NOMO-1 treated with DMSO at 0.1 percent for 48 hours (cell line): ENCODE results near the gene GFI1.

Experiments used
- DNase-seq: peaks from one replicate; lab custom pipeline; 2025; ENCODE audit not compliant: unreplicated experiment; lab: John Stamatoyannopoulos, UW

The GFI1 gene

DNA sequence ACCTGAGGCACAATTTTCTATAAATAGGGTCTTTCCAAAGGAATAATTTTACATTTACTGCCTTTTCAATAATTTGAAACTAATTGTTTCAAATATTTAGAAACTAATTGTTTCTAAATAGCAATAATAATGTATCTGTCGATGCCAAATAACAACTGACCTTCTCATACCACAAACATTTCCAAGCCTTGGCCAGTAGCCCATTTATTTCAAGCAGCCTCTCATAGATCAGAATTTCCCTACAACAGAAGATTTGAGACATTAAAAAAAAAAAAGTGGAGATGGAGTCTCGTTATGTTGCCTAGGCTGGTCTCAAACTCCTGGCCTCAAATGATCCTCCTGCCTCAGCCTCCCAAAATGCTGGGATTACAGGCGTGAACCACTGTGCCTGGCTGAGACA lies 2.1 kb upstream of the GFI1 start:
- no peak for DNase-seq

DNA sequence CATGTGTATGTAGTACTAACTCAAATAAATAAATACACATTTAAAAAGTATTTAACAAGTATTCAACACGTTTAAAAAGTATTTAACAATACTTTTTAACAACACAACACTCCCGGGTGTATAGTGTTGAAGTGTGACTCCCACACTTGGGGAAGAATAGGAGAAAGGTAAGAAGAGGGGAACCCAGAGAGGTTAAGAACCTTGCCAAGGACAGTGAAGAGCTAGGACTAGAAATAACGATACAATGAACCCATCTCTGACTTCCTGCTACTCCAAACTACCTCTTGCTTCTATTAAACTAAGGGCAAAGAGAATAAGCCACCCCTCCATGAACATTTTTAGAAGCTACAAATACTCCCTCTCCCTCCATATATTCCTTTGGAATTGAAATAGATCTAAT lies 1.7 kb upstream of the GFI1 start:
- peak; percentile 32 for DNase-seq

DNA sequence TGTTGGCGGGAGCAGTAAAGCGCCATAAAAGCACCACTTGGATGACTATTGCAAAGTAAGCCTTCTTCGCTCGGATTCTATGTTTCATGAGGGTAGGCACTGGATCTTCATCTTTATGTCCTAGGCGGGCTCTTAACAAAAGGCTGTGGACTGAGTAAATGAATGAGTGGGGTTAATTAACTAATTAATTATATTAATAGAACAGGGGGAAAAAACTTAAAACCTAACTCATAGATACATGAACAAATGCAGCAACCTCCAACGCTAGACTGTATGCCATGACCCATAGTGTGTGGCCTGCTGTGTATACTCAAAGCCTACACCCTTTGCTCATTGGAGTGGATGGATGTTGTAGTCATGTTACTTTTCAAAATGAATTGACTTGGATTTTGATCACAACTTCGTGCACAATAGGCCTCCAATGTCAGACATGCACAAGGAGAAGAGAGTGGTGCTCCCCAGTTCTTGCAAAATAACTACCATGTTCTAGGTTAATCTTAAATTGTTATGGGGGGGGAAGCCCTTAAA lies 417 bp upstream of the GFI1 start:
- peak; percentile 23 for DNase-seq

DNA sequence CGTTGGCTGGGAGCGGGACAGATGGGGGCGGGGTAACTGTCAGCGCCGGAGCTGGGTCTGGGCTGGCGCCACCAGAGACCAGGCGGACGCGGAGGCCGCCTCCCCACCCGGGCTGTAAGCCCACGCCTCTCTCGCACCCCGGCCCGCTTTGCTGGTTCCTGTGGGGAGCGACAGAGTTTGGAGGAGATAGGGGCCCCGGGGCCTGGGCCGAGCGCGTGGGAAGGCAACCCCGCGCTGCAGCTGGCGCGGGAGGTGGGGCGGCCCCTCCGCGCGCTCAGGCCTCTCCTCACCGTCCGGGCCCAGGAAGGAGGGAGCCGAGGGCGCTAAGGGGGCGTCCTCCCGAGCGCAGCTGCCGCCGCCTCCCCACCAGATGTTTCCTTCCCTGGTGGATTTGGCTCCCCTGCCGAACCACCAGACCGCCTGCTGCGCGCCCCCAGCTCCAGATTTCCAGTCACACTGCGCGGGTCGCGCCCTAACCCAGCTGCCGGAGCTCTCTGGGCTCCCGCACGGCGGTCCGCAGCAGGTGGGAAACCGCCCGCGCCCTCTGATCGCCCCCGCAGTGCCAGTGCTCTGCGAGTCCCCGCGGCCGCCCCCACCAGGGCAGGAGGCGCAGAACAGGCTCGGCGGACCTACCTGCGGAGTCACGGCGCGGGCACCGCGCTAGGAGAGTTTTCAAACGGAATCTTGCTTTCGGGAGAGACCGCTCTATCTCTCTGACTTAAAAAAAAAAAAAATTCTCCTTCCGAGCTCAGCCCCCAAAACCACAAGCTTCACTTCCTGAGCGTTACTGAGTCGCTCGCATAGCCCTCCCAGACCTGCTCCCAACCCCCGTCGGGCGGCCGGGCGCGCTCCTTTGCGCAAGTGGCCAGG lies 1.1 kb downstream of the GFI1 start:
- peak; percentile 91 for DNase-seq

DNA sequence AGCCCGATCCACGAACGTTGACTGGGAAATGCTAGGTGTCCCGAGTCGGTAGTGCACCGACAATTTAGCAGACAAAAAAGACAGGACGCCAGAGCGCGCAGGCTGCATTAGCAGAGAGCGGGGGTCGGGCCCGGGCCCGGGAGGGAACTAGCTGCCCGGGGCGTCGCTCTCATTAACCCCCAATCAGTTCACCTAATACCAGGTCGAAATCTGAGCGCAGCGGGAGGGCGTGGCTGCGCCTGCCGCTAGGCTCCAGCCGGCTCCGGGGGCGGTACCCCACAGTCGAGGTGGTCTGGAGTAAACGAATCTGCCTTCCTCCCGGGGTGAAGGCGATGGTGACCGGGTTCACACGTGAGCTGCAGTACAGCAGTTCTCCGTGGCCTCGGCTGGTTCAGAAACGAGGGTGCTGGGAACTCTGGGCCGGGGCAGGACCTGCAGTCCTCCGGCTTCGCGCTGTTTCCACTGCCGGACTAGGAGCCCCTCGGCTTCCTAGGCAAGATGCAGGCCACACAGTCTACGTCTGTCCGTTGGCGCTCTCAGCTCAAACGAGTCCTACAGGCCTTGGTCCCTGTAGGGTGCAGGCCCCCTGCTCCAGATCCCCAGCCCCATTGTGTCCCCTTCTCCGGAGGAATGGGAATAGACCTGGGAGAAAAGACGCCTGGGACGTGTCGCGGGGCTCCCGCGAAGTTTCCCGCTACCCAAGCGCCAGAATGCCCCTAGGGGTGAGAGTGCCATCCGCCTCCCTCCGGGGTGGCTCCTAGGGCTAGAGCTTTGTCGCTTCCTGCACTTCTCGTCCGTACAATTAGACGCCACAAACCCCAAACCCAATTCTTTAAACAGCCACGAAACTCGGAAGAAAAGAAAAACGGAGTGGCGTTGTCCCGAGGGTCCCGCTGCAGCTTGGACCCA lies 2.0 kb downstream of the GFI1 start:
- peak; percentile 51 for DNase-seq

DNA sequence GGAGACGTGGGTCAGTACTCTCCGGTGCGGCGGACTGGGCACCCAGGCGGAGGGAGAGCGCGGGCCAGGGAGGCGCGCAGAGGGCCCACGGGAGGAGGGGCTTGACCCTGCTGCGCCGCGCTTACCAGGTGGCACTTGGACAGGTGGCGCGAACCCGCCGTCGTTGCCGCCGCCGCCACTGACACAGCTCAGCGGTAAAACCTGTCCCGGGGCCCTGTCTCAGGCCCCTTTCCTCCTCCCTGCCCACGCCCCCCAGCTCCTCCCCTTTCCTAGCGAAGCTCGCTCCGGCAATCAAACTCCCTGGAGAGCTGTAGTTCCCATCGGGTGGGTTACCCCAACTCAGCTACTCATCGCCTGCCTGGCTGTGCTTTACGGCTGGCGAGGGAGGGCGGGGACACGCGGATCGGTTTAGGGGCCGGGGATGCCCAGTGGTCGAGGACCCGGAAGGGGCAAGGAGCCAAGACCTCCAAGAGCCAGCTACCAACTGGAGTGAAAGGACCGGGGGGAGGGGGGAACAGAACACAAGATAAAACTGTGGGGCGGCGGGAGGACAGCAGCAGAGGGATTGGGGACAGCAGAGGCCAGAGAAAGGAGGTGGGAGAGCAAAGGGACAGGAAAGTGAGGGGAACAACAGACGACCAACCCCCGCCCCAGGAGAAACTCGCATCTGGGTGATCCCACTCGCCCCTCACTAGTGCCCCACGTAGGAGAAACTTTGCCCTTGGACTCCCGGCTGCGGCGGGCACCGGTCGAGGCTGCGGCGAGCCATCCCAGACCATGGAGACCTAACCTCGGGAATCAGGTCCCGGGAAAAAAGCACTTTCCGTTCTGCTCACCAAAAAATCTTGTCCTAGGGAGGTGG lies 2.9 kb downstream of the GFI1 start:
- DNase-seq = peak; percentile 61

DNA sequence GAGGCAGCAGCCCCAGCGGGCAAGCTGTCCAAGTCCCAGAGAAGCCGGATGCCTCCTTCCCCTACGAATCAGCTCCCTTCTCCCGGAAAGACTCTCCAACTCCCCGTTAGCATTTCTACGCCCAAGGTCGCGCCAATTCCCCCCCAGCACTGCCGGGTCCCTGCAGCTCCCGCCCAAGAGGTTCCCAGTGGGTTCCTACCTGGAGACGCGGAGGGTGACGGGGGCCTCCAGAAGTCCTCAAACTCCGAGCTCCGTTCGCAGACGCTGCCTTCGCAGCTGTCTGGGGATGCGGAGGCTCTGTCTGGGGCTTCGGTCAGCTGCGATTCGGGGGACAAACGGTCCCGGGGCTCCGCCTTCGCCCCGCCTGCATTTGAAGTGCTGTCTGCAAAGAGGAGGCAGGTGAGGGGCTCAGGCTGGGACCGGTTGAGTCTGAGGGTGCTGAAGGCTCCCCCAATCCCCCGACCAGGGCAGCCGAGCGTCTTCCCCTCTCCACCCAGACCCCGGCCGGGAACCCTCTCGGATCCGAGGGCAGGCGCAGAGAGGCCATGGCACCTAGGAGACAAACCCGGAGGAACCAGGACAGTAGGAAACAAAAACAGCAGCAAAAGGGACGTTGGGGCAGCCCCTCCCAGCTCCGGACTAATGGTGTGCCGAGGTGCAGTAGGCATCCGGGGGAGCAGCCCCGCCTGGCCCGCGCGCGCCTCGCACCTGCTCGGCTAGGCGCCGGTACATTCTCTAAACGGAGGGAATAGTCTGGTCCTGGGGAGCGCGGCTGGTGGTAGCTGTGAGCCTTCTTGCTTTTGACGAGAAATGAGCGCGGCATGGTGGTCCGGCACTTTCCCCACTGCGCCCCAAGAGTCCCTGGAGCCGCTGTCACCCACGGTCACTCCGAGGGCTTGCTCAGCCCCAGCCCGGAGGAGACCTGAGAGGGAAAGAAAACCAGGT lies 3.8 kb downstream of the GFI1 start:
- DNase-seq = no peak

DNA sequence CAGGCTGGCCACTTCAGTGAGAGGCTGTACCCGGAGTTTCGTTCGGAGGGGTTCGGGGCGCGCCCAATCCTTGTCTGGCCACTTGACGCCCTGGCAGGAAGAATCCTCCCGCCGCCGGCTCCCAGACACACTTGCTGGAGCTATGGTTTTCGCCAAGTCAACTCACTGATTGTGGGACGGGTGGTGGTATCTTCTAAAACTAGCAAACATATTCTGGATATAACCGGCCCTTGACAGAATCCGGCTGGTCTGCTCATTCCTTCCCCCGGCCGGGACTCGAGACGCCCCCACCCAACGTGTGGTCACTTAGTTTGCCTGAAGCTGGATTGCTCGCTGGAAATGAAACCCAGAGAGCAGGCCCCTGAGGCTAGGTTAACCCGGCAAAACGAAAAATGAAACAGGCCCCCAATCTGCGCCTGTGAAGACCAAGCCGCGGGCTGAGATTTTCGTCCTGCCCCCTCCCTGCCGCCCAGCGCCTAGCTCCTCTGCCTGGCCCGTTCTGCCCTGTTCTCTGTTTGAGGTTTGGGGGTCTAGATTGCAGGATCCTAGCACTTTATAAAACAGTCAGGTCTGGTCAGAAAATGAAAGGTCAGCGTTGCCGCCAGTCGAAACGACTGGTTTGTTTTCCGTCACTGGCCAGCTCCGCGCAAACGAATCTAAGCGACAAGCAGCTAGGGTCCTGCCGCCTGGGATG lies 4.6 kb downstream of the GFI1 start:
- no peak for DNase-seq

DNA sequence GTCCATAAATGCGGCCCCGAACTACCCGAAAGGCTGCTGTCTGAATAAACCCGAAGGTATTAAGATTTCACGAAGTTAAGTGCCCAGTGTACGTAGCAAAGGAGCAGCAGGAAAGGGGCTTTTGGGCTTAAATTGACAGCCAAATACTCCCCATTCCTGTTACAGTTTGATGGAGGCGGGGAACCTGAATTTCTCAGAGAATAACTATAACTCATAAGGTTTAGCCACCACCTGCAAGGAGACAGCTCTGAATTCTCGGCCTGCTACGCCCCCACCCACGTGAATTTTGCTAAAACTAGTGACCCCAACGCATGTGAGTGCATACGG lies 5.2 kb downstream of the GFI1 start:
- no peak for DNase-seq

DNA sequence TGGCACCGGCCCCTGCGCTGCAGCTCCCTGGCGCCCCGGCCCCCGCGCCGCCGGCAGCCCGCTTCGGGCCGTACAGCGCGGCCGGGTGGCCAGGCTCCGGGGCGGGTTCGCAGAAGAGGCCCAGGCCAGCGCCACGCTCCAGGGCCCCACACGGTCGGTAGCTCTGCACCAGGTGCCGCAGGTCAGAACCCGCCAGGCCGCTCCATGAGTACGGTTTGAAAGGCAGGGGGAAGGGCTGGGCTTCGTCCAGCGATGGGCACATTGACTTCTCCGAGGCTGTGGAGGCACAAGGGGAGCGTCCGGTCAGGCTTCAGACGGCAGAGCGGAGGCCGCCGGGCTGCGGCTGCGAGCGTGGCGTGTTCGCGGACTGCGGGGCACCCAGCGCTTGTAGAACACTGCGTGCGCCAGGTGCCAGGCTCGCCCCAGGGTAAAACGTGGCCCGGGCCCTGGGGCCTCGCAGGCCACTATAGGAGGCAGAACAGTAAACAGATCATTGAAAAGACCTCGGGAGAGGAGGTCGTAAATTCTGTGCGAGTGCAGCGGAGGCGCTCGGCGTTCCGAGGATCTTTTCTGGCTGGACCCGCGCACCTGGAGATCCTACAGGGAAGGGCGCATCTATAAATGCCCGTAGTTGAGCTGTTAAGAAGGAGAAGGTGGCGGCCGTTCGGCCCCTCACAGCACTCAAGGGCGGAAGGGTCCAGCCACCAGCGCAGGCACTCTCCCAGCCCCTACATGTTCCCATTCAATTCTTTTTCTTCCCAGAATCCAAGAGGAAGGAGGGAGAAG lies 5.7 kb downstream of the GFI1 start:
- DNase-seq = no peak

DNA sequence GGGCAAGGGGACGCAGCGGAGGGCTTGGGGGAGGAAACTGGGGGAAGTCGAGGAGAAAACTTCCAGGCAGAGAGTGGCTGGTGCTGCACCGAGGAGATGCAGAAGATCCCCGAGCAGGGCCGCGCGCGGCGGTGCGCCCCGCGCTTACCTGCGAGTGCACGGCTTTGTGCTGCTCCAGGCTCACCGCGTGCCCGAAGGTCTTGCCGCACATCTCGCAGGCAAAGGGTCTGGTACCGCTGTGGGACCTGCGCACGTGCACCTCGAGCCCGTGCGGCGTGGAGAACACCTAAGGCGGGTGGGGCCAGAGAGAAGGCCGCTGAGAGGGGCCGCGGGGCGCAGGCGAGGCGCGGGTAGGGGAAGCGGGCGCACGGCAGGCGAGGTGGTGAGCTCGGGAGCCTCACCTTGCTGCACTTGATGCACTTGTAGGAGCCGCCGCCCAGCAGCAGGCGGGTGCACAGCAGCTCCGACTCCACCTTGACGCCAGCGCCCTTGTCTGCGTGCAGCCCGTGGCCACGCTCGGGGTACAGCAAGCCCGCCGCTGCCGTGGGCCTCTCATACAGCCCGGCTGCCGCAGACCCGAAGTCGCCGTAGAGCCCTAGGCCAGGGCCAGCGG lies 6.4 kb downstream of the GFI1 start:
- no peak for DNase-seq

DNA sequence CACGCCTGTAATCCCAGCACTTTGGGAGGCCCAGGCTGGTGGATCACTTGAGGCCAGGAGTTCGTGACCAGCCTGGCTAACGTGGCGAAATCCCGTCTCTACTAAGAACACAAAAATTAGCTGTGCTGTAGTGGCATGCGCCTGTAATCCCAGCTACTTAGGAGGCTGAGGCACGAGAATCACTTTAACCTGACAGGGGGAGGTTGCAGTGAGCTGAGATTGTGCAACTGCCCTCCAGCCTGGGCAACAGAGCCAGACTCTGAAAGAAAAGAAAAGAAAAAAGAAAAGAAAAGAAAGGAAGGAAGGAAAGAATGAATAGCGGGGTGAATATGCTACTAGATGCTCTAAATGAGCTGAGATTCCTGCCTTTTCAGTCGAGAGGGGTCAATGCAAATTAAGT lies 7.1 kb downstream of the GFI1 start:
- DNase-seq = no peak

DNA sequence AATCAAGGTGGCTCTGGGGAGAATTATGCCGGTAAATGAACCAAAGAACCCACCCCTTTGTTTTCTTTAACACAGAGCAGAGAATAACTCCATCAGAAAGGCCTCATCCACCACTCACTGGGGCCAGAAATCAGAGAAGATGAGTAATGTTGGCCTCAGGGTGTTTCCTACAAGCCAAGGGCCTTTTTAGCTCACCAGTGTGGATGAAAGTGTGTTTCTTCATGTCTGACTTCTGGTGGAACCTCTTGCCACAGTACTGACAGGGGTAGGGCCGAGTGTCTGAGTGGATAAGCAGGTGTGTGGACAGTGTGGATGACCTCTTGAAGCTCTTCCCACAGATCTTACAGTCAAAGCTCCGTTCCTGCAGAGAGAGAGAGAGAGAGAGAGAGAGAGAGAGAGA lies 8.3 kb downstream of the GFI1 start:
- no peak for DNase-seq

DNA sequence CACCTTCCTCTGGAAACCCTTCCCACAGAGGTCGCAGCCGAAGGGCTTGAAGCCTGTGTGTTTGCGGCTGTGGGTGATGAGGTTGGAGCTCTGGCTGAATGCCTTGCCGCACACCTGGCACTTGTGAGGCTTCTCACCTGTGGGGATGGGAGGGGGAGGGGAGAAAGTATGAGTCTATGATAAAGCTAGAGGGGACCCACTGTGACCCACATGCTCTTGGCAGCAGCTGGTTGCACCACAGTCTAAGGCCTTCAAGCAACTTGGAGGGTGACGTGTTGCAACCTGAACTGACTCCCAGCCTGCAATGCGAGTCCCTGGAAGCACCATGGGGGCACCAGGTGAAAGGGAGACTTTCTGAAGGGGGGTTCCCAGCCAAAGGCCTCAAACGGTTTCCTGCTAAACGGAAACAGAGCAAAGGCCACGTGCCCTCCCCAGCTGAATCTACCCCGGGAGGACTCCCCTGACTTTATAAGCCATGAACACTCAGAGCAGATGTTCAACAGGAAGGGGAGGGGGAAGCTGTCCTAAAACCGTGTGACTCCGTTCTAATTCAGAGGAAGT lies 10.6 kb downstream of the GFI1 start:
- DNase-seq = no peak

DNA sequence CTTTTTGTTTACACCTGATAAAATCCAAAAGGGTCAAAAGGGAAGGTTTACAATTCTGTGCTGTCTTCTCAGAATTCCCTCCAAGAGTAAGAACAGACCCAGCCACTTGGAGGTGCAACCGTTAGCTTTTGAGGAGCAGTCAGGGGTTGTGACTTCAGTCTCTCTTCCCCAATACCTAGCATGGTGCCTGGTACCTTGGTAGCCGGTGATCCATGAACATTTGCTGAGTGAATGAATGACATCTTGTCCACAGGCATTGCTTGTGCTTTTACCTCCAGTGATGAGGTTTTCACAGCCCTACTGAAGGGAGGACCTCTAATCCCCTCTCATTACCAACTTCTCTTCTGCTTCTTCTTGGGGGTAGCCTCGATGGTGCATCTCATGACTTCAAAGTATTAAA lies 11.7 kb downstream of the GFI1 start:
- no peak for DNase-seq

DNA sequence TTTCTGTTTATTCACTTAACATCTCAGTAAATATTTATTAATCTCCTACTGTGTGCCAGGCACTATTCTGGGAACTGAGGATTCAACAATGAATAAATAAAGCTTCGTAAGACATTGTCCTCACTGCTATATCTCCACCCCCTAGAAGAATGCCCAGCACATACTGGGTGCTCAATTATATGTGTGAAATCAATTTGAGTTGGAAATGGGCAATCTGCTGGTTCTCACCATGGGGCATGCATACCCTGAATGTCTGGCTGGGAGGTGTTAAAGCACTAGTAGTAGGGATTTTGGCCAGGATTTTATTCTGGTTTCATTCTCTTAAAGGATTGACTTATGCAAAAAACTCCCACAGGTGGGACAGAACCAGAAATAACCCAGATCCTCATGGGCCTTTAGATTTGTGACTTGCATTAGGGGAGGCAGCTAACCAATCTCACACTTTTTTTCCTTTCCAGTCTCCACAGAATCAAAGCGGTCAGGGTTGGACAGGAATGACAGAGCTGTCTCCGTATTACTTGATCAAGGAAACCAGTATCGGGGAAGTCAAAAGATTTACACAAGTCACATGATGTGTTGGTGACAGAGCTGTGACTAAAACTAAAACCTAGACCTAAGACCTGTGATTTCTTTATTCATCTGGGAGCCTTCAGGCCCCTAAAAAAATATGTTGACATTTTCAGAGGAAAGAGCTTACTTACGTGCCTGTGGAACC lies 12.8 kb downstream of the GFI1 start:
- DNase-seq = no peak

DNA sequence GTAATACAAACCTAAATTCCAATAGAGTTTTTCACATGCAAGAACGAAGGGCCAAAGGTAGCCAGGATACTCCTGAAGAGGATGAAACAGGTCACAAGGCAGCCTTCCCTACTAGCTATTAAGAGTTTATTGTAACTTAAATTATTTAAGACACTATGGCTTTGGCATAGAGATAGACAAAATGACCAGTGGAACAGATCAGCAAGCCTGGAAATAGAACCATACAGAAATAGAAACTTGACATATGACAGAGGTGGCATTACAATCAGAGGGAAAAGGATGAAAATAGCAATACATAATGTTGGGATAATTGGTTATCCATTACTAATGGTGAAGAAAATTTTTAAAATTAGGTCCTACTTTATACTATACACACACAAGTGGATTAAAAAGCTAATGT lies 16.5 kb downstream of the GFI1 start:
- no peak for DNase-seq
